Measurements from ENCODE around the gene ANAPC5. TPM values are rescaled to one million over a fixed set of nuclear protein-coding genes. Genes with fewer than 3 reads are reported as not detected.

The ANAPC5 gene
- total RNA-seq, 4 donors from 2014 or later = 101 to 381 (median 139) TPM

DNA sequence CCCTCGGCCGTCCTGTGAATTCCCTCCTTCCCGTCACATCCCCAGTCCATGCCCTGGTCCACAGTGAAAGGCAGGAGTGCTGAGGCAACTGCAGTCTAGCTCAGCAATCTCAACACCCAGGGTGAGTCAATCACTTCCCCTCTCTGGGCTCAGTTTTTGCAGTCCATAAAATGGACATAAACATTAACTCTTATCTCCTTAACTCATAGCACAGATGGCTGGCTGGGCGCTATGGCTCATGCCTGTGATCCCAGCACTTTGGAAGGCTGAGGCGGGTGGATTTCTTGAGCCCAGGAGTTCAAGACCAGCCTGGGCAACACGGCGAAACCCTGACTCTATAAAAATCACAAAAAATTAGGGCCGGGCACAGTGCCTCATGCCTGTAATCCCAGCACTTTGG is 88.1 kb downstream of the ANAPC5 start:
- no peak overlapping the region for H3K27ac ChIP-seq
- H3K4me1 ChIP-seq = no peaks in the 10 kb centered on the region
- DNase-seq = no peak
- no peaks in the 10 kb centered on the region for H3K9me3 ChIP-seq
- H3K4me3 ChIP-seq = no peak overlapping the region
- no peaks in the 10 kb centered on the region for H3K27me3 ChIP-seq
- H3K36me3 ChIP-seq = peaks cover 0 to 81% (median 0%) of the 10 kb centered on the region in 3 donors
- TF ChIP-seq CTCF (IDR thresholded peaks at IDR 0.05) (no peak), POLR2A (IDR thresholded peaks at IDR 0.05) (no peak)

DNA sequence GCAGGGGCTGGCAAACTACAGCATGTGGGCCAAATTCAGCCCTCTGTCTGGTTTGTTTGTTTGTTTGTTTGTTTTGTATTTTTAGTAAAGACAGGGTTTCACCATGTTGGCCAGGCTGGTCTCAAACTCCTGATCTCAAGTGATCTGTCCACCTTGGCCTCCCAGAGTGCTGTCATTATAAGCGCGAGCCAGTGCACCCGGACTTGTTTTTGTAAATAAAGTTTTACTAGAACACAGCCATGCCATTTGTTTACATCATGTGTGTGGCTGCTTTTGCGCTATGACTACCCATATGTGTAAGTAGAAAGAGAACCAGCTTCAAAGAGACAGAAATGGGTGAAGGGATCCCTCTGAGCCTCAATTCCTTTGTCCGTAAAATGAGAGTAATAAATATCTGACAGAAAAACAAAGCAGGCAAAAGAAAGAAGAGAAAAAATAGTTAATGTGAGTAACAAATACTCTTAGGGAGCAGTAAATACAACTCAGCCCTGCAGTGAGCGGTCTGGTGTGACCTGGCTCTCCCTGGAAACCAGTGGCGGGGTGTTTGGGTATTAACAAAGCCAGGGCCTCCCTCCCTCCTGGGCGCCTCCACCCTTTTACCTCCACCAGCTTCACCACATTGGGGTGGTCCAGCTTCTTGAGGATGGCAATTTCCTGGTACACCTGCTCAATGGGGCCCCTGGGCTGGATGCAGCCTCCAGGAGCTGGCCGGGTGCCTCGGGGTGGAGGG is 88.8 kb downstream of the ANAPC5 start:
- Histone ChIP-seq H3K36me3 (peaks cover 0 to 79% (median 0%) of the 10 kb centered on the region in 3 donors), H3K4me3 (no peak overlapping the region), H3K9me3 (no peaks in the 10 kb centered on the region), H3K27me3 (no peaks in the 10 kb centered on the region), H3K4me1 (no peaks in the 10 kb centered on the region), H3K27ac (no peak overlapping the region)
- DNase-seq = no peak
- TF ChIP-seq CTCF (IDR thresholded peaks at IDR 0.05) (no peak), POLR2A (IDR thresholded peaks at IDR 0.05) (no peak)

- H3K9me3 ChIP-seq = no peaks in the 10 kb centered on the region
- H3K4me3 ChIP-seq = no peak overlapping the region
- no peaks in the 10 kb centered on the region for H3K27me3 ChIP-seq
- no peak for TF ChIP-seq CTCF (IDR thresholded peaks at IDR 0.05)
- no peak for TF ChIP-seq POLR2A (IDR thresholded peaks at IDR 0.05)
- H3K27ac ChIP-seq = no peak overlapping the region
- no peak for DNase-seq
- no peaks in the 10 kb centered on the region for H3K4me1 ChIP-seq
- H3K36me3 ChIP-seq = peaks cover 0 to 72% (median 0%) of the 10 kb centered on the region in 3 donors
Observed at GRCh38 chr12:121261398-121261797, 90.8 kb downstream of the ANAPC5 start.

GRCh38 chr12:121260091-121260490 is 92.1 kb downstream of the ANAPC5 start:
- no peak overlapping the region for H3K4me3 ChIP-seq
- H3K4me1 ChIP-seq = no peaks in the 10 kb centered on the region
- no peak for TF ChIP-seq POLR2A (IDR thresholded peaks at IDR 0.05)
- TF ChIP-seq CTCF (IDR thresholded peaks at IDR 0.05) = no peak
- H3K9me3 ChIP-seq = no peaks in the 10 kb centered on the region
- H3K36me3 ChIP-seq = peaks cover 0 to 74% (median 0%) of the 10 kb centered on the region in 3 donors
- H3K27me3 ChIP-seq = no peaks in the 10 kb centered on the region
- no peak for DNase-seq
- no peak overlapping the region for H3K27ac ChIP-seq

DNA sequence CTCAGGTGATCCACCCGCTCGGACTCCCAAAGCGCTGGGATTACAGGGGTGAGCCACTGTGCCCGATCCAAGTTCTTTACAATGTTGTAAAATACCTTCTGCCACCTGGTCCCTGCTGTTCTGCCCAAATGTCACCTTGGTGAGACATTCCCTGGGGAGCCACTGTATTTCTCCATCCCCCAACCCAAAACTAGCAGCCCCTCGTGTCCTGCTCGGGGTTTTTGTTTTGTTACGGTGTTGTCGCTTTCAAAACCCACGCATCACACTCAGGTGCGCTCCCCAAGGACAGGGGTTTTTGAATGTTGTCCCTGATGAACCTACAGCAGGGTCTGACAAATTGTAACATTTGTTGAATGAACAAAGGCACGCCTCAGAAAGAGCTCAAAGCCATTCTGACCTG is 93.1 kb downstream of the ANAPC5 start:
- H3K4me1 ChIP-seq = no peaks in the 10 kb centered on the region
- no peaks in the 10 kb centered on the region for H3K27me3 ChIP-seq
- TF ChIP-seq CTCF (IDR thresholded peaks at IDR 0.05) = no peak
- no peak for TF ChIP-seq POLR2A (IDR thresholded peaks at IDR 0.05)
- no peak overlapping the region for H3K27ac ChIP-seq
- H3K9me3 ChIP-seq = no peaks in the 10 kb centered on the region
- peak in 1 of 3 donors; percentile 14 for DNase-seq
- no peak overlapping the region for H3K4me3 ChIP-seq
- peaks cover 0 to 80% (median 0%) of the 10 kb centered on the region in 3 donors for H3K36me3 ChIP-seq

Other genes with a start within 250 kb of the ANAPC5 start
- gene P2RX7, start 219.5 kb downstream of the ANAPC5 start, total RNA-seq = 1 to 10 TPM in 3 of 4 donors, not detected in 1; 1.0 to 9.1 (median 1.7) TPM
- 100 to 1,000 TPM in 3 of 4 donors, 10 to 100 TPM in 1; 42.9 to 248 (median 154) TPM for gene P2RX4, start 142.3 kb downstream of the ANAPC5 start, total RNA-seq
- gene CAMKK2, start 55.7 kb downstream of the ANAPC5 start, total RNA-seq = 10 to 100 TPM; 23.1 to 92.4 (median 59.9) TPM
- 10 to 100 TPM; 50.4 to 83.4 (median 72.9) TPM for gene RNF34, start 47.7 kb upstream of the ANAPC5 start, total RNA-seq
- 100 to 1,000 TPM in 1 of 4 donors, 10 to 100 TPM in 2, 1 to 10 TPM in 1; 10.0 to 115 (median 33.7) TPM for gene KDM2B, start 228.6 kb upstream of the ANAPC5 start, total RNA-seq

Measured in Peyer's patch (tissue), 4 donors.